Effector memory CD8-positive, alpha-beta T cell (primary cell): Measurements from ENCODE around the gene SAP30L.

Experiments
- ATAC-seq: fragments of 150-1000 bp; cut with Tn5 transposase; replicated peaks from 2 replicates; pipeline ENCODE4 v1.10.0; 2021; ENCODE audit warnings: mild to moderate bottlenecking, moderate library complexity
- DNase-seq, 3 experiments: peaks; one replicate each; pipeline ENCODE4 v3.0.0; 2021
- H3K27ac Mint-ChIP-seq, 2 donors: one replicate each; pipeline ENCODE4 v1.8.0; 2022; ENCODE audit warnings: mild to moderate bottlenecking in 2 of 2, mixed read lengths in 2 of 2, moderate library complexity in 2 of 2
- H3K27me3 Mint-ChIP-seq, 2 donors: one replicate each; pipeline ENCODE4 v1.8.0; 2022; ENCODE audit warnings: mixed read lengths in 2 of 2
- H3K36me3 Mint-ChIP-seq: one replicate; pipeline ENCODE4 v1.8.0; 2022; ENCODE audit warnings: mild to moderate bottlenecking, moderate library complexity, mixed read lengths; ENCODE audit not compliant: insufficient read depth
- H3K4me1 Mint-ChIP-seq, 2 donors: one replicate each; pipeline ENCODE4 v1.8.0; 2022; ENCODE audit warnings: low read depth in 2 of 2, mixed read lengths in 2 of 2
- H3K4me3 Mint-ChIP-seq, 2 donors: one replicate each; pipeline ENCODE4 v1.8.0; 2022; ENCODE audit warnings: mild to moderate bottlenecking in 2 of 2, mixed read lengths in 2 of 2, moderate library complexity in 2 of 2
- H3K9me3 Mint-ChIP-seq, 2 donors: one replicate each; pipeline ENCODE4 v1.8.0; 2022; ENCODE audit warnings: mixed read lengths in 2 of 2
- total RNA-seq, 9 experiments: gene quantifications; one replicate each; lab custom pipeline; 2026; lab: John Stamatoyannopoulos, UW

SAP30L gene
- 16.8 to 80.4 (median 34.3) reads per million in 9 experiments for total RNA-seq

- peak; percentile 90 for ATAC-seq
- Mint-ChIP-seq H3K9me3 (no peaks in the 10 kb centered on the region), H3K27me3 (no peaks in the 10 kb centered on the region), H3K4me3 (peak within 1 kb of the TSS; percentile 93 to 100), H3K4me1 (peaks cover 38 to 42% of the 10 kb centered on the region in 2 donors), H3K27ac (peak within 1 kb of the TSS; percentile 95 to 96), H3K36me3 (peaks cover 30% of the 10 kb centered on the region)
- peak; percentile 95 to 98 (median 97) for DNase-seq
These were observed at the start of gene SAP30L for GRCh38 chr5:154445422-154446194. SAP30L (plus strand) TSS chr5:154445997; CDS start chr5:154446605, 608 bp downstream.

GRCh38 chr5:154396128-154396527, 49.7 kb upstream of the SAP30L start:
- ATAC-seq (no peak), DNase-seq (no peak)
- Mint-ChIP-seq H3K9me3 (no peaks in the 10 kb centered on the region), H3K27me3 (no peaks in the 10 kb centered on the region), H3K4me1 (peaks cover 17 to 18% of the 10 kb centered on the region in 2 donors), H3K27ac (peak overlapping the region; percentile 47 to 89), H3K36me3 (peaks cover 35% of the 10 kb centered on the region), H3K4me3 (no peak overlapping the region)

GRCh38 chr5:154397652-154398406, 48.0 kb upstream of the SAP30L start:
- DNase-seq: no peak
- Mint-ChIP-seq H3K27ac (peak overlapping the region in 1 of 2 donors; percentile 20), H3K27me3 (no peaks in the 10 kb centered on the region), H3K4me1 (peaks cover 14 to 17% of the 10 kb centered on the region in 2 donors), H3K9me3 (no peaks in the 10 kb centered on the region), H3K36me3 (peaks cover 40% of the 10 kb centered on the region), H3K4me3 (no peak overlapping the region)
- ATAC-seq: no peak

GRCh38 chr5:154400678-154401077, 45.1 kb upstream of the SAP30L start:
- Mint-ChIP-seq H3K9me3 (no peaks in the 10 kb centered on the region), H3K36me3 (peaks cover 19% of the 10 kb centered on the region), H3K4me1 (peaks cover 17 to 22% of the 10 kb centered on the region in 2 donors), H3K4me3 (no peak overlapping the region), H3K27me3 (no peaks in the 10 kb centered on the region), H3K27ac (peak overlapping the region; percentile 76 to 88)
- ATAC-seq (no peak), DNase-seq (no peak)

- no peak for ATAC-seq
- no peaks in the 10 kb centered on the region for H3K9me3 Mint-ChIP-seq
- H3K27me3 Mint-ChIP-seq: no peaks in the 10 kb centered on the region
- no peak for DNase-seq
- H3K36me3 Mint-ChIP-seq: peaks cover 19% of the 10 kb centered on the region
- H3K4me3 Mint-ChIP-seq: no peak overlapping the region
- H3K27ac Mint-ChIP-seq: peak overlapping the region; percentile 42 to 76
- H3K4me1 Mint-ChIP-seq: peaks cover 12 to 17% of the 10 kb centered on the region in 2 donors
These were observed 44.4 kb upstream of the SAP30L start for GRCh38 chr5:154401355-154401754.

- Mint-ChIP-seq H3K4me3 (no peak overlapping the region), H3K36me3 (peaks cover 24% of the 10 kb centered on the region), H3K4me1 (peaks cover 12 to 17% of the 10 kb centered on the region in 2 donors), H3K27ac (peak overlapping the region; percentile 42 to 76), H3K27me3 (no peaks in the 10 kb centered on the region), H3K9me3 (no peaks in the 10 kb centered on the region)
- ATAC-seq (no peak), DNase-seq (no peak)
These were observed 43.9 kb upstream of the SAP30L start for GRCh38 chr5:154401931-154402330.

GRCh38 chr5:154402611-154403010, 43.2 kb upstream of the SAP30L start:
- Mint-ChIP-seq H3K36me3 (peaks cover 23% of the 10 kb centered on the region), H3K9me3 (no peaks in the 10 kb centered on the region), H3K4me1 (peaks cover 12 to 17% of the 10 kb centered on the region in 2 donors), H3K27me3 (no peaks in the 10 kb centered on the region), H3K4me3 (no peak overlapping the region), H3K27ac (peak overlapping the region; percentile 42 to 76)
- ATAC-seq (no peak), DNase-seq (no peak)

GRCh38 chr5:154403234-154403633, 42.6 kb upstream of the SAP30L start:
- Mint-ChIP-seq H3K4me3 (no peak overlapping the region), H3K27ac (peak overlapping the region in 1 of 2 donors; percentile 25), H3K27me3 (no peaks in the 10 kb centered on the region), H3K9me3 (no peaks in the 10 kb centered on the region), H3K36me3 (peaks cover 19% of the 10 kb centered on the region), H3K4me1 (peaks cover 12 to 15% of the 10 kb centered on the region in 2 donors)
- no peak for ATAC-seq
- no peak for DNase-seq

GRCh38 chr5:154403776-154404387, 41.9 kb upstream of the SAP30L start:
- DNase-seq: no peak
- Mint-ChIP-seq H3K27me3 (no peaks in the 10 kb centered on the region), H3K27ac (peak overlapping the region; percentile 25 to 83), H3K9me3 (no peaks in the 10 kb centered on the region), H3K4me1 (peaks cover 12 to 15% of the 10 kb centered on the region in 2 donors), H3K4me3 (peak overlapping the region; percentile 59 to 73), H3K36me3 (peaks cover 17% of the 10 kb centered on the region)
- no peak for ATAC-seq

GRCh38 chr5:154405078-154405792, 40.6 kb upstream of the SAP30L start:
- DNase-seq (peak; percentile 58 to 71 (median 68)), ATAC-seq (peak; percentile 99)
- H3K36me3 Mint-ChIP-seq: peaks cover 26% of the 10 kb centered on the region
- peak overlapping the region; percentile 59 to 73 for H3K4me3 Mint-ChIP-seq
- H3K4me1 Mint-ChIP-seq: peaks cover 12 to 15% of the 10 kb centered on the region in 2 donors
- H3K27ac Mint-ChIP-seq: peak overlapping the region; percentile 38 to 83
- H3K9me3 Mint-ChIP-seq: no peaks in the 10 kb centered on the region
- no peaks in the 10 kb centered on the region for H3K27me3 Mint-ChIP-seq

GRCh38 chr5:154406231-154406630, 39.6 kb upstream of the SAP30L start:
- DNase-seq: no peak
- Mint-ChIP-seq H3K27ac (no peak overlapping the region), H3K4me3 (no peak overlapping the region), H3K9me3 (no peaks in the 10 kb centered on the region), H3K27me3 (no peaks in the 10 kb centered on the region), H3K36me3 (peaks cover 28% of the 10 kb centered on the region), H3K4me1 (peaks cover 12 to 15% of the 10 kb centered on the region in 2 donors)
- no peak for ATAC-seq

GRCh38 chr5:154406826-154407225, 39.0 kb upstream of the SAP30L start:
- peaks cover 12 to 15% of the 10 kb centered on the region in 2 donors for H3K4me1 Mint-ChIP-seq
- no peaks in the 10 kb centered on the region for H3K9me3 Mint-ChIP-seq
- no peaks in the 10 kb centered on the region for H3K27me3 Mint-ChIP-seq
- no peak overlapping the region for H3K4me3 Mint-ChIP-seq
- DNase-seq: no peak
- no peak for ATAC-seq
- peak overlapping the region in 1 of 2 donors; percentile 41 for H3K27ac Mint-ChIP-seq
- peaks cover 23% of the 10 kb centered on the region for H3K36me3 Mint-ChIP-seq

- DNase-seq (no peak), ATAC-seq (no peak)
- Mint-ChIP-seq H3K27me3 (no peaks in the 10 kb centered on the region), H3K27ac (peak overlapping the region in 1 of 2 donors; percentile 25), H3K4me3 (no peak overlapping the region), H3K9me3 (no peaks in the 10 kb centered on the region), H3K4me1 (peaks cover 12% of the 10 kb centered on the region in 2 donors), H3K36me3 (peaks cover 24% of the 10 kb centered on the region)
These were observed 37.0 kb upstream of the SAP30L start for GRCh38 chr5:154408811-154409210.
